ENCODE data around the gene KCNA10. TPM values are rescaled to one million over a fixed set of nuclear protein-coding genes. Genes with fewer than 3 reads are reported as not detected.

Gene KCNA10
- total RNA-seq, 1 experiment from 2014 or later, result not detected

- Mint-ChIP-seq H3K36me3 (no peaks in the 10 kb centered on the region), H3K27ac (no peak overlapping the region), H3K4me3 (no peak overlapping the region), H3K9me3 (no peaks in the 10 kb centered on the region), H3K27me3 (ENCODE audit: low read depth) (no peaks in the 10 kb centered on the region; the same call in 1 of the 2 replicates), H3K4me1 (peaks cover 21% of the 10 kb centered on the region)
- ATAC-seq (no peak), DNase-seq (ENCODE audit: low spot score) (no peak)
- ChIA-PET POLR2A (no interaction called here), CTCF (interaction anchor here (2.3 kb wide), 1 partner anchor 11 kb away, joined by 14 read pairs; no protein-coding TSS in a partner anchor)
- TF ChIP-seq ZNF416 (CRISPR knock-in tag; IDR thresholded peaks at IDR 0.05), result no peak
- TF ChIP-seq, protein P1, sequence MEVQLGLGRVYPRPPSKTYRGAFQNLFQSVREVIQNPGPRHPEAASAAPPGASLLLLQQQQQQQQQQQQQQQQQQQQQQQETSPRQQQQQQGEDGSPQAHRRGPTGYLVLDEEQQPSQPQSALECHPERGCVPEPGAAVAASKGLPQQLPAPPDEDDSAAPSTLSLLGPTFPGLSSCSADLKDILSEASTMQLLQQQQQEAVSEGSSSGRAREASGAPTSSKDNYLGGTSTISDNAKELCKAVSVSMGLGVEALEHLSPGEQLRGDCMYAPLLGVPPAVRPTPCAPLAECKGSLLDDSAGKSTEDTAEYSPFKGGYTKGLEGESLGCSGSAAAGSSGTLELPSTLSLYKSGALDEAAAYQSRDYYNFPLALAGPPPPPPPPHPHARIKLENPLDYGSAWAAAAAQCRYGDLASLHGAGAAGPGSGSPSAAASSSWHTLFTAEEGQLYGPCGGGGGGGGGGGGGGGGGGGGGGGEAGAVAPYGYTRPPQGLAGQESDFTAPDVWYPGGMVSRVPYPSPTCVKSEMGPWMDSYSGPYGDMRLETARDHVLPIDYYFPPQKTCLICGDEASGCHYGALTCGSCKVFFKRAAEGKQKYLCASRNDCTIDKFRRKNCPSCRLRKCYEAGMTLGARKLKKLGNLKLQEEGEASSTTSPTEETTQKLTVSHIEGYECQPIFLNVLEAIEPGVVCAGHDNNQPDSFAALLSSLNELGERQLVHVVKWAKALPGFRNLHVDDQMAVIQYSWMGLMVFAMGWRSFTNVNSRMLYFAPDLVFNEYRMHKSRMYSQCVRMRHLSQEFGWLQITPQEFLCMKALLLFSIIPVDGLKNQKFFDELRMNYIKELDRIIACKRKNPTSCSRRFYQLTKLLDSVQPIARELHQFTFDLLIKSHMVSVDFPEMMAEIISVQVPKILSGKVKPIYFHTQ (CRISPR knock-in tag; IDR thresholded peaks at IDR 0.05), result no peak
- TF ChIP-seq FOXP1 (CRISPR knock-in tag; IDR thresholded peaks at IDR 0.05; ENCODE audit: borderline replicate concordance), result no peak
- no peak for TF ChIP-seq SP1 (CRISPR knock-in tag; conservative IDR thresholded peaks at IDR 0.05)
- no peak for TF ChIP-seq ZNF121 (CRISPR knock-in tag; IDR thresholded peaks at IDR 0.05)
- TF ChIP-seq IRF2 (CRISPR knock-in tag; IDR thresholded peaks at IDR 0.05; ENCODE audit: borderline replicate concordance, low read depth), result no peak
- no peak for TF ChIP-seq CTCF (IDR thresholded peaks at IDR 0.05)
- TF ChIP-seq ZNF138 (CRISPR knock-in tag; conservative IDR thresholded peaks at IDR 0.05), result no peak
- no peak for TF ChIP-seq ATF3 (CRISPR knock-in tag; conservative IDR thresholded peaks at IDR 0.05)
- no peak for TF ChIP-seq ZNF232 (CRISPR knock-in tag; IDR thresholded peaks at IDR 0.05)
- no peak for TF ChIP-seq JUN (CRISPR knock-in tag; IDR thresholded peaks at IDR 0.05)
- TF ChIP-seq, protein P2, sequence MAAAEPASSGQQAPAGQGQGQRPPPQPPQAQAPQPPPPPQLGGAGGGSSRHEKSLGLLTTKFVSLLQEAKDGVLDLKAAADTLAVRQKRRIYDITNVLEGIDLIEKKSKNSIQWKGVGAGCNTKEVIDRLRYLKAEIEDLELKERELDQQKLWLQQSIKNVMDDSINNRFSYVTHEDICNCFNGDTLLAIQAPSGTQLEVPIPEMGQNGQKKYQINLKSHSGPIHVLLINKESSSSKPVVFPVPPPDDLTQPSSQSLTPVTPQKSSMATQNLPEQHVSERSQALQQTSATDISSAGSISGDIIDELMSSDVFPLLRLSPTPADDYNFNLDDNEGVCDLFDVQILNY (CRISPR knock-in tag; IDR thresholded peaks at IDR 0.05), result no peak
- no peak for TF ChIP-seq GABPB1 (CRISPR knock-in tag; IDR thresholded peaks at IDR 0.05)
- no peak for TF ChIP-seq MXD4 (CRISPR knock-in tag; IDR thresholded peaks at IDR 0.05; ENCODE audit: borderline replicate concordance)
Measured at GRCh38 chr1:110484801-110485200, 34.2 kb downstream of the KCNA10 start.

- Mint-ChIP-seq H3K4me1 (peaks cover 31% of the 10 kb centered on the region), H3K27ac (no peak overlapping the region), H3K4me3 (no peak overlapping the region), H3K9me3 (no peaks in the 10 kb centered on the region), H3K27me3 (ENCODE audit: low read depth) (no peaks in the 10 kb centered on the region; the same call in 1 of the 2 replicates), H3K36me3 (no peaks in the 10 kb centered on the region)
- ATAC-seq, result no peak
- POLR2A ChIA-PET, result no interaction called here
- CTCF ChIA-PET, result interaction anchor here (0.6 to 4.0 kb wide), 15 partner anchors 8 to 704 kb away, joined by 3 to 83 read pairs (median 6); partner anchors contain the start of genes KCNC4 and RBM15
- DNase-seq (ENCODE audit: low spot score), result no peak
- TF ChIP-seq ERG (CRISPR knock-in tag; IDR thresholded peaks at IDR 0.05), result no peak
- TF ChIP-seq MYBL2 (CRISPR knock-in tag; IDR thresholded peaks at IDR 0.05), result no peak
- TF ChIP-seq, protein P3, sequence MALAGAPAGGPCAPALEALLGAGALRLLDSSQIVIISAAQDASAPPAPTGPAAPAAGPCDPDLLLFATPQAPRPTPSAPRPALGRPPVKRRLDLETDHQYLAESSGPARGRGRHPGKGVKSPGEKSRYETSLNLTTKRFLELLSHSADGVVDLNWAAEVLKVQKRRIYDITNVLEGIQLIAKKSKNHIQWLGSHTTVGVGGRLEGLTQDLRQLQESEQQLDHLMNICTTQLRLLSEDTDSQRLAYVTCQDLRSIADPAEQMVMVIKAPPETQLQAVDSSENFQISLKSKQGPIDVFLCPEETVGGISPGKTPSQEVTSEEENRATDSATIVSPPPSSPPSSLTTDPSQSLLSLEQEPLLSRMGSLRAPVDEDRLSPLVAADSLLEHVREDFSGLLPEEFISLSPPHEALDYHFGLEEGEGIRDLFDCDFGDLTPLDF (CRISPR knock-in tag; IDR thresholded peaks at IDR 0.05), result no peak
- TF ChIP-seq, protein P4, sequence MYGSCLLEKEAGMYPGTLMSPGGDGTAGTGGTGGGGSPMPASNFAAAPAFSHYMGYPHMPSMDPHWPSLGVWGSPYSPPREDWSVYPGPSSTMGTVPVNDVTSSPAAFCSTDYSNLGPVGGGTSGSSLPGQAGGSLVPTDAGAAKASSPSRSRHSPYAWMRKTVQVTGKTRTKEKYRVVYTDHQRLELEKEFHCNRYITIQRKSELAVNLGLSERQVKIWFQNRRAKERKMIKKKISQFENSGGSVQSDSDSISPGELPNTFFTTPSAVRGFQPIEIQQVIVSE (CRISPR knock-in tag; IDR thresholded peaks at IDR 0.05; ENCODE audit: borderline replicate concordance), result no peak
- no peak for TF ChIP-seq ARID4B (CRISPR knock-in tag; IDR thresholded peaks at IDR 0.05; ENCODE audit: borderline replicate concordance)
- TF ChIP-seq FOXP1 (CRISPR knock-in tag; IDR thresholded peaks at IDR 0.05; ENCODE audit: borderline replicate concordance), result no peak
Measured at GRCh38 chr1:110483308-110483685, 35.7 kb downstream of the KCNA10 start.

Measured in WTC11 (cell line).